ENCODE results near the gene GNE.
A peak's percentile ranks its signal among the peaks of the same experiment; 100 is the strongest.
"Not testable (repeated sequence)": the region's sequence is repeated elsewhere in the genome, so short reads cannot be mapped to it uniquely, and the experiment has no call there.

The GNE gene

GRCh38 chr9:36268007-36268427, 9.8 kb upstream of the GNE start:
- DNase-seq (ENCODE audit: extremely low read depth, low read depth): no peak
- TF ChIP-seq, protein P1, sequence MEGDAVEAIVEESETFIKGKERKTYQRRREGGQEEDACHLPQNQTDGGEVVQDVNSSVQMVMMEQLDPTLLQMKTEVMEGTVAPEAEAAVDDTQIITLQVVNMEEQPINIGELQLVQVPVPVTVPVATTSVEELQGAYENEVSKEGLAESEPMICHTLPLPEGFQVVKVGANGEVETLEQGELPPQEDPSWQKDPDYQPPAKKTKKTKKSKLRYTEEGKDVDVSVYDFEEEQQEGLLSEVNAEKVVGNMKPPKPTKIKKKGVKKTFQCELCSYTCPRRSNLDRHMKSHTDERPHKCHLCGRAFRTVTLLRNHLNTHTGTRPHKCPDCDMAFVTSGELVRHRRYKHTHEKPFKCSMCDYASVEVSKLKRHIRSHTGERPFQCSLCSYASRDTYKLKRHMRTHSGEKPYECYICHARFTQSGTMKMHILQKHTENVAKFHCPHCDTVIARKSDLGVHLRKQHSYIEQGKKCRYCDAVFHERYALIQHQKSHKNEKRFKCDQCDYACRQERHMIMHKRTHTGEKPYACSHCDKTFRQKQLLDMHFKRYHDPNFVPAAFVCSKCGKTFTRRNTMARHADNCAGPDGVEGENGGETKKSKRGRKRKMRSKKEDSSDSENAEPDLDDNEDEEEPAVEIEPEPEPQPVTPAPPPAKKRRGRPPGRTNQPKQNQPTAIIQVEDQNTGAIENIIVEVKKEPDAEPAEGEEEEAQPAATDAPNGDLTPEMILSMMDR (IDR thresholded peaks at IDR 0.05; ENCODE audit: low read depth, low read length, missing control alignments): no peak
- no peak overlapping the region for H3K4me3 ChIP-seq (replicated peaks; ENCODE audit: low read depth, low read length)

DNA sequence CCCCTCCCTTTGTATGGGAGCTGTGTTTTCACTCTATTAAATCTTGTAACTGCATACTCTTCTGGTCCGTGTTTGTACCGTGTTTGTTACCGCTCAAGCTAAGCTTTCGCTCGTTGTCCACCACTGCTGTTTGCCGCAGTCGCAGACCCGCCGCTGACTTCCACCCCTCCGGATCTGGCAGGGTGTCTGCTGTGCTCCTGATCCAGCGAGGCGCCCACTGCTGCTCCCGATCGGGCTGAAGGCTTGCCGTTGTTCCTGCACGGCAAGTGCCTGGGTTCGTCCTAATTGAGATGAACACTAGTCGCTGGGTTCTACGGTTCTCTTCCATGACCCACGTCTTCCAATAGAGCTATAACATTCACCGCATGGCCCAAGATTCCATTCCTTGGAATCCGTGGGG, 6.6 kb upstream of the GNE start:
- no peak overlapping the region for H3K4me3 ChIP-seq (replicated peaks; ENCODE audit: low read depth, low read length)
- DNase-seq (ENCODE audit: extremely low read depth, low read depth): no peak
- TF ChIP-seq, protein P1 (IDR thresholded peaks at IDR 0.05; ENCODE audit: low read depth, low read length, missing control alignments): no peak

- no peak overlapping the region for H3K4me3 ChIP-seq (replicated peaks; ENCODE audit: low read depth, low read length)
- no peak for DNase-seq (ENCODE audit: extremely low read depth, low read depth)
- TF ChIP-seq, protein P1 (IDR thresholded peaks at IDR 0.05; ENCODE audit: low read depth, low read length, missing control alignments): no peak
Measured at GRCh38 chr9:36263683-36264082, 5.4 kb upstream of the GNE start.

- no peak for DNase-seq (ENCODE audit: extremely low read depth, low read depth)
- H3K4me3 ChIP-seq (replicated peaks; ENCODE audit: low read depth, low read length): peak overlapping the region; percentile 64
- TF ChIP-seq, protein P1 (IDR thresholded peaks at IDR 0.05; ENCODE audit: low read depth, low read length, missing control alignments): no peak
Measured at GRCh38 chr9:36258996-36259533, 817 bp upstream of the GNE start.

GRCh38 chr9:36251428-36251827, 6.8 kb downstream of the GNE start:
- TF ChIP-seq, protein P1 (IDR thresholded peaks at IDR 0.05; ENCODE audit: low read depth, low read length, missing control alignments): no peak
- no peak for DNase-seq (ENCODE audit: extremely low read depth, low read depth)
- no peak overlapping the region for H3K4me3 ChIP-seq (replicated peaks; ENCODE audit: low read depth, low read length)

- H3K4me3 ChIP-seq (replicated peaks; ENCODE audit: low read depth, low read length): no peak overlapping the region
- TF ChIP-seq, protein P1 (IDR thresholded peaks at IDR 0.05; ENCODE audit: low read depth, low read length, missing control alignments): no peak
- no peak for DNase-seq (ENCODE audit: extremely low read depth, low read depth)
Measured at GRCh38 chr9:36250079-36250478, 8.2 kb downstream of the GNE start.

DNA sequence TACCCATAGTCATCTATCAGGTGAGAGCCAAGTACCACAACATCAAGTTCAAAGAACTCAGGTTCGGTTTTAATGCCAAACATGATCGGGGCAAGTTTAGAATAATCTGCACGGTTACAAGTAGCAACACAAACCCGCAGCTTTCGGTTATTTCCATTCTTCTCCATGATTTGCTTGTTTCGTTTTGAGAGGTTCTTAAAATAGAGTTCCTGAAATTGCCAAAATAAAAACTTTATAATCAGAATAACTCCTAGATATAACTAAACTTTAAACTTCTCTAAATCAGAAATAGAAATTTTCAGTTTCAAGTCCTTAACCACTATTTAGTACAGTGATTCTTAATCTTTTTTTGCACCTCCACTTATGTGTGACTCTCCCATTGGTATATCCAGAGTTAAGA, 9.1 kb downstream of the GNE start:
- H3K4me3 ChIP-seq (replicated peaks; ENCODE audit: low read depth, low read length): no peak overlapping the region
- DNase-seq (ENCODE audit: extremely low read depth, low read depth): no peak
- TF ChIP-seq, protein P1 (IDR thresholded peaks at IDR 0.05; ENCODE audit: low read depth, low read length, missing control alignments): no peak

DNA sequence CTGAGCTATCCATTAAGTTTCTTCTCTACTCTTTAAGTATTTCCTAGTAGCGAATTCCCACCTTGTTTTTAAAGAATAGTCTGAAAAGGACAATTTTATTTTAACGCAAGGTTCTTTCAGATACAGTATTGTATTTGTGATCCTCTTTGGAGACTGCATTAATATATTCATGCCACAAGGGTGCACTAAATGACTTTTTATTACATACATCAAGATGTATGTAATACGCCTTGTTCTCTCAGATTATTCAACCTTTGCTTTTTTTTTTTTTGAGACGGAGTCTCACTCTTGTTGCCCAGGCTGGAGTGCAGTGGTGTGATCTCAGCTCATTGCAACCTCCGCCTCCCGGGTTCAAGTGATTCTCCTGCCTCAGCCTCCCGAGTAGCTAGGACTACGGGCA, 10.2 kb downstream of the GNE start:
- not testable (repeated sequence) for H3K4me3 ChIP-seq (replicated peaks; ENCODE audit: low read depth, low read length); DNase-seq (ENCODE audit: extremely low read depth, low read depth)

All from HFF-Myc (cell line).